DMS 273 treated with DMSO at 0.1 percent for 48 hours (cell line): ENCODE measurements around the gene TMEM272.

Experiments
- DNase-seq: peaks from one replicate; lab custom pipeline; 2025; lab: John Stamatoyannopoulos, UW

TMEM272 gene

GRCh38 chr13:51804295-51805172 lies 40.4 kb downstream of the TMEM272 start:
- DNase-seq = no peak

GRCh38 chr13:51803422-51804294 lies 41.3 kb downstream of the TMEM272 start, which contains the start of gene DHRS12:
Gene DHRS12 (minus strand): TSS chr13:51804163. CDS start chr13:51799659, 4,504 bp downstream.
- peak; percentile 23 for DNase-seq

- DNase-seq = no peak
These were observed 42.2 kb downstream of the TMEM272 start for GRCh38 chr13:51802631-51803418.

- no peak for DNase-seq
These were observed 43.3 kb downstream of the TMEM272 start for GRCh38 chr13:51801631-51802099.

GRCh38 chr13:51800486-51800885 lies 44.5 kb downstream of the TMEM272 start:
- DNase-seq = no peak

- no peak for DNase-seq
These were observed 45.7 kb downstream of the TMEM272 start for GRCh38 chr13:51799261-51799660.

GRCh38 chr13:51797664-51798488 lies 47.1 kb downstream of the TMEM272 start:
- peak; percentile 49 for DNase-seq

GRCh38 chr13:51796546-51796945 lies 48.4 kb downstream of the TMEM272 start:
- no peak for DNase-seq

GRCh38 chr13:51795419-51795818 lies 49.6 kb downstream of the TMEM272 start:
- DNase-seq = no peak

- DNase-seq = no peak
These were observed 50.0 kb downstream of the TMEM272 start for GRCh38 chr13:51794964-51795363.

- DNase-seq = no peak
These were observed 51.3 kb downstream of the TMEM272 start for GRCh38 chr13:51793570-51794271.

- DNase-seq = no peak
These were observed 58.3 kb downstream of the TMEM272 start for GRCh38 chr13:51786425-51787265.

- peak; percentile 91 for DNase-seq
These were observed 59.1 kb downstream of the TMEM272 start for GRCh38 chr13:51785712-51786424.

- no peak for DNase-seq
These were observed 60.9 kb downstream of the TMEM272 start for GRCh38 chr13:51784097-51784496.

- no peak for DNase-seq
These were observed 61.4 kb downstream of the TMEM272 start for GRCh38 chr13:51783428-51784094.

GRCh38 chr13:51782026-51782710 lies 62.8 kb downstream of the TMEM272 start:
- no peak for DNase-seq

GRCh38 chr13:51781246-51782022 lies 63.5 kb downstream of the TMEM272 start:
- DNase-seq = no peak
